GM18499 (cell line): ENCODE measurements around the gene RPA4.
"Not testable (repeated sequence)": the region's sequence is repeated elsewhere in the genome, so short reads cannot be mapped to it uniquely, and the experiment has no call there.

Source experiments
- ATAC-seq: cut with Tn5 transposase; IDR thresholded peaks from one replicate; pipeline ENCODE4 v1.9.1; 2021; ENCODE audit warnings: moderate number of reproducible peaks; ENCODE audit not compliant: insufficient read depth, unreplicated experiment

The RPA4 gene, protein sequence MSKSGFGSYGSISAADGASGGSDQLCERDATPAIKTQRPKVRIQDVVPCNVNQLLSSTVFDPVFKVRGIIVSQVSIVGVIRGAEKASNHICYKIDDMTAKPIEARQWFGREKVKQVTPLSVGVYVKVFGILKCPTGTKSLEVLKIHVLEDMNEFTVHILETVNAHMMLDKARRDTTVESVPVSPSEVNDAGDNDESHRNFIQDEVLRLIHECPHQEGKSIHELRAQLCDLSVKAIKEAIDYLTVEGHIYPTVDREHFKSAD

DNA sequence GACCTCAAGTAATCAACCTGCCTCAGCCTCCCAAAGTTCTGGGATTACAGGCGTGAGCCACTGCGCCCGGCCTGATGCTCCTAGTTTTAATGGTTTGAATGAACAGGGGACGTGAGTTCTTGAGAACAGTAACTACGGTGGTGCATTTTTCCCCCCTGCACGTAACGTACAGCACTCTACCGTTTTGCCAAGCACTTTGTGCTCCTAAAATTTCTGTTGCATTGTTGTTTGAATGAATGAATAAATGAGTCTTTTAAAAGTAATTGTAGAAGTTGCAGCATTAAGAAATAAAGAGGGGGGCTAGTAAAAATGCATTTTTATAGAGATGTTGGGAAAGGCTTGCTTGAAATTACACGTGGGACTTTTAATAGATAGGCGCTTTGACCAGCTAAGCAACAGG is at the start of gene RPA4:
Gene RPA4 (plus strand): TSS at position 301 of the 400 bp plus-strand sequence. CDS start 403 bp downstream, outside the sequence.
- no peak for ATAC-seq

DNA sequence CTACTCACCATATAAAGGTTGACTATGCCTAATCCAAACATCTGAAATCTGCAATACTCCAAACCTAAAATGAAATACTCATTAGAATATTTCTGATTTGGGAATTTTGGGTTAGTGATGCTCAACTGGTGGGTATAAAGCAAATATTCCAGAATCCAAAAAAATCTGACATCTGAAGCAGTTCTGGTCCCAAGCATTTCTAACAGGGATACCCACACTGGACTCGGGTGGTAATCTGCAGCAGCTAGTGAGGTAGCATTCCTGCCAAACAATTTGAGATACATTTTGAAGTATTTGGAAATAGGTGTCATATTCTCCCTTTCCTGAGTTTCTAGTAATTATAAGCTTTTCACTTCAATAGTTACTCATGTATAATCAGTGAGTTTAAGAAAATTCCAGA is 49.6 kb upstream of the RPA4 start:
- no peak for ATAC-seq

DNA sequence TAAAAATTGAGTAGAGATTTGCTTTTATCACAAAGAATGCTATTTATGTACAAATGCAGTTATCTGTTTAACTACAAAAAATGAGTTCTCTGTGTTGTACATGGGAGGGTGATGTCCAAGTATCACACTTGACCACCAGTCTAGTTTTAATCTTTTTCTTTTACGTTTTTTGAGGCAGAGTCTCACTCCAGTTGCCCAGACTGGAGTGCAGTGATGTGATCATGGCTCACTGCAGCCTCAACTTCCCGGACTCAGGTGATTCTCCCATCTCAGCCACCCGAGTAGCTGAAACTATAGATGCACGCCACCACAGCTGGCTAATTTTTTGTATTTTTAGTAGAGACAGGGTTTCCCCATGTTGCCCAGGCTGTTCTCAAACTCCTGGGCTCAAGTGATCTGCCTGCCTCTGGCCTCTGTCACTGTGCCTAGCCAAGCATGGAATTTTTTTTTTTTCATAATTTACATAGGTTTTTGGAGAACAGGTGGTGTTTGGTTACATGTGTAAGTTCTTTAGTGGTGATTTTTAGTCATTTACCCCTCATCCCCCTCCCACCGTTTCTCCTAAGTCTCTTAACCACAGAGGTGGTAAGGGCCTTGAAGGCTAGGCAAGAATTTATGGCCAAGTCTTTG is 47.9 kb upstream of the RPA4 start:
- peak; percentile 72 for ATAC-seq

- no peak for ATAC-seq
These were observed 45.9 kb upstream of the RPA4 start for GRCh38 chrX:96837808-96838207.

- no peak for ATAC-seq
These were observed 45.2 kb upstream of the RPA4 start for GRCh38 chrX:96838537-96838936.

- ATAC-seq, result no peak
These were observed 42.4 kb upstream of the RPA4 start for GRCh38 chrX:96841325-96841724.

DNA sequence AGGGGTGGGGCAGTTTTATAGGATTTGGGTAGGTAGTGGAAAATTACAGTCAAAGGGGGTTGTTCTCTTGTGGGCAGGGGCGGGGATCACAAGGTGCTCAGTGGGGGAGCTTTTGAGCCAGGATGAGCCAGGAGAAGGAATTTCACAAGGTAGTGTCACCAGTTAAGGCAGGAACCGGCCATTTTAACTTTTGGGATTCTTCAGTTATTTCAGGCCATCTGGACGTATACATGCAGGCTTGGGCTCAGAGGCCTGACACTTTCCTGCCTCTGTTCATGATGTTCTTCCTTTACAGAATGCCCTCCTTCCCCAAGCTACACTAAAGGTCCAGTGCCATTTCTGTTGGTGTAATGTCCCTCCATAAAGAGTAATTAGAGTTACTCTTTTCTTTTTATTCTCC is 41.8 kb upstream of the RPA4 start:
- ATAC-seq, result not testable (repeated sequence)

GRCh38 chrX:96843566-96843965 is 40.1 kb upstream of the RPA4 start:
- ATAC-seq, result no peak

- no peak for ATAC-seq
These were observed 36.9 kb upstream of the RPA4 start for GRCh38 chrX:96846841-96847240.

DNA sequence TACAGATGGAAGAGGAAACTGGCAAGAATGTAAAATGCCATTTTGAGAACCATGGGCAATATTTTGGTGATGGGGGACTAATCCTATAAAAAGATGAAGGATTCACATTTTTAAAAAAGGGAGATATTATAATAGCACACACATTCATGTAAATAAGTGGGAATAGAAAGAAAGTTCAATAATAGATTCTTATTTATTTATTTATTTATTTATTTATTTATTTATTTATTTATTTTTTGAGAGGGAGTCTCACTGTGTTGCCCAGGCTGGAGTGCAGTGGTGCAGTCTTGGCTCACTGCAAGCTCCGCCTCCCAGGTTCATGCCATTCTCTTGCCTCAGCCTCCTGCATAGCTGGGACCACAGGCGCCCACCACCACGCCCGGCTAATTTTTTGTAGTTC is 24.3 kb upstream of the RPA4 start:
- not testable (repeated sequence) for ATAC-seq

- ATAC-seq, result no peak
These were observed 22.5 kb upstream of the RPA4 start for GRCh38 chrX:96861218-96861617.

GRCh38 chrX:96861661-96862060 is 22.0 kb upstream of the RPA4 start:
- no peak for ATAC-seq

- no peak for ATAC-seq
These were observed 319 bp downstream of the RPA4 start for GRCh38 chrX:96884027-96884426.

DNA sequence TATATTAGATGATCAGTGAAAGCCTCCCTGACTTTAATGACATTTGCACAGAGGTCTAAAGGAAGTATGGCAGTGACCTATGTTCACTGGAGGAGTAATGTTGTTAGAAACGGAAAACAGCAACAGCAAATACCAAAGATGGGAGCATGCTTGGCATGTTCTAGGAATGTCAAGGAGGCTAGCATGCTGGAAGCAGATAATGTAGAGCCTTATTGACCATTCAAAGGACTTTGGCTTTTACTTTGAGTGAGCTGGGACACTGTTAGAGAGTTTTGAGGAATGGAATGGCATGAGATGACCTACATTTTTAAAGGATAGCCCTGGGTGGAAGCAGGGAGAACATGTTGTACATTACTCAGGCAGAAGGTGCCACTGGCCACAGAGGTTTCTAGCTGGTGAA is 6.0 kb downstream of the RPA4 start:
- ATAC-seq, result no peak

- ATAC-seq, result no peak
These were observed 23.0 kb downstream of the RPA4 start for GRCh38 chrX:96906741-96907140.

DNA sequence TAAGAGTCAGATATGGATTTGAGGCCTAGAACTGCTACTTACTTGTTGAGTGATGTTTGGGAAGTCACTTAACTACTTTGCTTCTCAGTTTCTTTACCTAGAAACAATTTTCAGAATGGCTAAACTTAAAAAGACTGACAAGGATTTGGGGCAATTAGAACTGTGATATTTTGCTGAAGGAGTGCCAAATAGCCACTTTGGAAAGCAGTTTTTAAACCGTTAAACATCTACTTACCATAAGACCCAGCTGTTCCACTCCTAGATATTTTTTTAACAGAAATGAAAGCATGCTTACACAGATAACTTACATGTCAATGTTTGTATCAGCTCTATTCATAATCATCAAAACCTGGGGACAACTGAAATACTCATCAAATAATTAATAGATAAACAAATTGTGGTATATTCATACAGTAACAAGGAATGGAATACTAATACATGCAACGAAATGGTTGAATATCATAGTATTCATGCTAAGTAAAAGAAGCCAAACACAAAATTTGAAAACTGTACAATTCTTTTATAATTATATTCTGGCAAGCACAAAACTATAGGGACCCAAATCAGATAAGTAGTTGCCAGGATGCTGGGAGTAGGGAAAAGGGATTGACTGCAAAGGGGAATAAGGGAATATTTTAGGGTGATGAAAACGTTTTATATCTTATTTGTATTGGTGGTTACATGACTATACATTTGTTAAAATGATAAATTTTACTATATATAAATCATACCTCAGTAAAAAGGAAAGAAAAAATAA is 24.0 kb downstream of the RPA4 start:
- ATAC-seq, result no peak

DNA sequence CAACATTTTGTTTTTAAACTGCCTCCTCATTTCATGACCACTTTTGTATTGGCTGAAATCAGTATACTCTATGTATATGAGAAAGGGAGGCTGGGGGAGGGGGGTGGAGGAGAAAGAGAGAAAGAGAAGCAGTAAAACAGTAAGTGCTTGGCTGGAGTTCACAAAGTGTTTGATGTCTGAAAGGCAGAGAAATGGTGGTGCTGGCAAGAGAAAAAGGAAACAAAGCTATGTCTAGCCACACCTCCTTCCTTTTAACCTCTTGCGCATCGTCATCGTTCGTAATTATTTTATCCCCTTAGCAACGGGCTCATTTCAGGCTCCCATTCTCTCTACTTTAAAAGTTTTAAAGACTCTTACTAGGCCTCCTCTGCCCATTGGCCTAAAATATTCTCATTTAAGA is 25.6 kb downstream of the RPA4 start:
- no peak for ATAC-seq

DNA sequence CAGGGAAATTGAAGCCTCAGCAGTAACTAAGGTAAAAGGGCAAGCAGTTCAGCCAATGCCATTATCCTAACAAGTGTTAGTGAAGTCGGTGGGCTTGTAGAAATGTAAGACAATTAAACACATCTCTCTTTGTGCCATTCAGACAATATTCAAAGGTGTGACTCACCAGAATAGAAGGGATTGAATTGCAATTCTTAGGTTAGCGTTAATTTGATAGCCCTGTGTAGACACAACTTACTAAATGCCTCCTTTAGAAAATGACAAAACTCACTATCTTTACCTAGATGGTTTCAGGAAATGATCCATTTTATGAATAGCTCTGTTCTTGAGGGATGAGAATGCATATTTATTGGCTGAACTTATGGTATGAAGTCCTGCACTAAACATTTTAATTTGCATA is 35.2 kb downstream of the RPA4 start:
- ATAC-seq, result no peak

GRCh38 chrX:96919672-96920071 is 36.0 kb downstream of the RPA4 start:
- ATAC-seq, result no peak

GRCh38 chrX:96924581-96924980 is 40.9 kb downstream of the RPA4 start:
- ATAC-seq, result no peak

DNA sequence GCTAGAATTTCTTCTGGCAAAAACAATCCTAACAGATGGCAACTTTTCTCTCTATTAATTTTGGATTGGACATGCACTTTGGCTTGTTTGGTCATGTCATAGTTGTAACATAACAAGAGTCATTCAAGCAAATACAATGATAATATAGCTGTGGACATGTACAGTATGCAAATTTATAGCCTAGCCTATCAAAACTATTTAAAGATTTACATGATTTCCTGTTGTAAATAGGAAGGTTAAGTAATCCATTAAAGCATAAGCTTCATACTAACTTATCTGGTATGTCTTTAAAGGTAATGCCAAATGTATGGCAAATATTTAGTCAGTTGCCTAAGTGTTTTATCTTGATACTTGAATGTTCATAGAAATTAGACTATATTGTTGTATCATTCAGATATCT is 45.3 kb downstream of the RPA4 start:
- ATAC-seq, result no peak
